ENCODE results near the gene RASSF1.

GRCh38 chr3:50298836-50299637 lies 41.6 kb downstream of the RASSF1 start, which contains the start of the genes HYAL3 and NAA80:
- peak; percentile 59; the same call in 1 of the 2 replicates for TF ChIP-seq CTCF (conservative IDR thresholded peaks at IDR 0.05; ENCODE audit: low read length)
- no peak for TF ChIP-seq EZH2phosphoT487 (IDR thresholded peaks at IDR 0.05; ENCODE audit: borderline replicate concordance, low read depth, low read length)
